HepG2 (cell line): Measurements from ENCODE around the gene SPAG8.

Experiments
- CHD4 ChIP-seq: fragments of 200-600 bp; sonication (generic); IDR thresholded peaks from 2 replicates; pipeline ENCODE4 v1.7.0; 2017; ENCODE audit warnings: mild to moderate bottlenecking, low read length, borderline replicate concordance
- ESRRA ChIP-seq: sonication (generic); formaldehyde crosslinking; IDR thresholded peaks from 2 replicates; pipeline ENCODE4 v1.5.1; 2020; ENCODE audit warnings: mild to moderate bottlenecking, low read depth, missing genetic modification reagents
- FOXJ3 ChIP-seq: sonication (generic); formaldehyde crosslinking; IDR thresholded peaks from 2 replicates; pipeline ENCODE4 v1.4.0; 2020; ENCODE audit warnings: missing genetic modification reagents, mild to moderate bottlenecking, borderline replicate concordance
- MAZ ChIP-seq, 2 experiments: sonication (generic) in 1 of 2; formaldehyde crosslinking in 1 of 2; IDR thresholded peaks; 2 replicates each; pipeline versions ENCODE4 v1.5.0 to v1.6.1; 2012 to 2020; ENCODE audit warnings: low read depth in 2 of 2, mild to moderate bottlenecking in 2 of 2, borderline replicate concordance in 1 of 2, improper control_type of control experiment in 1 of 2, low read length in 1 of 2, missing genetic modification reagents in 1 of 2, moderate library complexity in 1 of 2
- SIN3A ChIP-seq: IDR thresholded peaks from 2 replicates; pipeline ENCODE4 v1.6.1; 2011; ENCODE audit warnings: low read depth, mild to moderate bottlenecking, control low read depth, low read length, borderline replicate concordance
- TAF1 ChIP-seq: sonication (generic); formaldehyde crosslinking; IDR thresholded peaks from 2 replicates; pipeline ENCODE4 v1.4.0; 2020; ENCODE audit warnings: missing genetic modification reagents
- ZNF24 ChIP-seq: fragments of 450-650 bp; IDR thresholded peaks from 2 replicates; pipeline ENCODE4 v1.6.1; 2017; ENCODE audit warnings: antibody characterized with exemption, mild to moderate bottlenecking
- ZNF816 ChIP-seq: sonication (generic); formaldehyde crosslinking; IDR thresholded peaks from 2 replicates; pipeline ENCODE4 v1.8.0; 2022; ENCODE audit warnings: missing genetic modification reagents, mild to moderate bottlenecking, borderline replicate concordance
- ZNF891 ChIP-seq: sonication (generic); formaldehyde crosslinking; IDR thresholded peaks from 2 replicates; pipeline ENCODE4 v1.5.0; 2020; ENCODE audit warnings: mild to moderate bottlenecking, missing genetic modification reagents
- TF ChIP-seq, protein P1 (sequence below): sonication (generic); formaldehyde crosslinking; IDR thresholded peaks from 2 replicates; pipeline ENCODE4 v1.5.0; 2020; ENCODE audit warnings: missing genetic modification reagents
- TF ChIP-seq, protein P2 (sequence below): sonication (generic); formaldehyde crosslinking; IDR thresholded peaks from 2 replicates; pipeline ENCODE4 v1.4.0; 2020; ENCODE audit warnings: low read depth, missing genetic modification reagents
- TF ChIP-seq, protein P3 (sequence below): sonication (generic); formaldehyde crosslinking; IDR thresholded peaks from 2 replicates; pipeline ENCODE4 v1.5.0; 2020; ENCODE audit warnings: mild to moderate bottlenecking, missing genetic modification reagents, moderate library complexity

DNA sequence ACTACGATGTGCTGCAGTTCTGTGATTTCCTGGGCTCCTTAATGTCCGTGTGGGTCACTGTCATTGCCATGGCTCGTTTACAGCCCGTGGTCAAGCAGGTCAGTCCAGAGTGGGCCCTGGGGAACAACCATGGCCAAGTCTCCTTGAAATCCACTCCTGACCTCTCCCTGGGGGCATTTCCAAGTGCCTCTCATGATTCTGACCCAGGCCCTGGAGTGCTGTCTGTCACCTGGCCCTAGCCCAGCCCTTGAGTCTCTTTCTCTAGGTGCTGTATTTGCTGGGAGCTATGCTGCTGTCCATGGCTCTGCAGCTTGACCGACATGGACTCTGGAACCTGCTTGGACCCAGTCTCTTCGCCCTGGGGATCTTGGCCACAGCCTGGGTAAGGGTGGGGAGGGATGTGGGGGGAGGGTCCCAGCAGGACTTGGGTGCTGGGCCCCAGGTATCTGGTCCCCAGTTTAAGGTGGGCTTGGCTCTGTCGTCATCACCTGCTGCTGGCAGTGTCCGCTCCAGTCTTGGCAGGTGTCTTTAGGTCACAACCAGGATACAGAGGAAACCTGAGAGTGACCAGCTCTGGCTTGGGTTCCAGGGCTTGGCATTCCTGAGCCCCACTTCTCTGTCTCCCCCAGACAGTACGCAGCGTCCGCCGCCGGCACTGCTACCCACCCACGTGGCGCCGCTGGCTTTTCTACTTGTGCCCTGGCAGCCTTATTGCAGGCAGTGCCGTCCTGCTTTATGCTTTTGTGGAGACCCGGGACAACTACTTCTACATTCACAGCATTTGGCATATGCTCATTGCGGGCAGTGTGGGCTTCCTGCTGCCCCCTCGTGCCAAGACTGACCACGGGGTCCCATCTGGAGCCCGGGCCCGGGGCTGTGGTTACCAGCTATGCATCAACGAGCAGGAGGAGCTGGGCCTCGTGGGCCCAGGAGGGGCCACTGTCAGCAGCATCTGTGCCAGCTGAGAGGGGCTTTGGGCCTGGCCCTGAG lies 41.1 kb upstream of the SPAG8 start:
- TF ChIP-seq TAF1 (CRISPR knock-in tag) (no peak), CHD4 (no peak), ZNF891 (no peak), ZNF24 (no peak), ZNF816 (CRISPR knock-in tag) (no peak), SIN3A (no peak), ESRRA (CRISPR knock-in tag) (no peak), MAZ (IDR thresholded peaks at IDR 0.05; ENCODE audit: borderline replicate concordance, low read depth, low read length) (no peak), MAZ (CRISPR knock-in tag; IDR thresholded peaks at IDR 0.05; ENCODE audit: low read depth) (no peak), FOXJ3 (CRISPR knock-in tag) (no peak)
- TF ChIP-seq, protein P1, sequence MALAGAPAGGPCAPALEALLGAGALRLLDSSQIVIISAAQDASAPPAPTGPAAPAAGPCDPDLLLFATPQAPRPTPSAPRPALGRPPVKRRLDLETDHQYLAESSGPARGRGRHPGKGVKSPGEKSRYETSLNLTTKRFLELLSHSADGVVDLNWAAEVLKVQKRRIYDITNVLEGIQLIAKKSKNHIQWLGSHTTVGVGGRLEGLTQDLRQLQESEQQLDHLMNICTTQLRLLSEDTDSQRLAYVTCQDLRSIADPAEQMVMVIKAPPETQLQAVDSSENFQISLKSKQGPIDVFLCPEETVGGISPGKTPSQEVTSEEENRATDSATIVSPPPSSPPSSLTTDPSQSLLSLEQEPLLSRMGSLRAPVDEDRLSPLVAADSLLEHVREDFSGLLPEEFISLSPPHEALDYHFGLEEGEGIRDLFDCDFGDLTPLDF (CRISPR knock-in tag), result no peak
- TF ChIP-seq, protein P2, sequence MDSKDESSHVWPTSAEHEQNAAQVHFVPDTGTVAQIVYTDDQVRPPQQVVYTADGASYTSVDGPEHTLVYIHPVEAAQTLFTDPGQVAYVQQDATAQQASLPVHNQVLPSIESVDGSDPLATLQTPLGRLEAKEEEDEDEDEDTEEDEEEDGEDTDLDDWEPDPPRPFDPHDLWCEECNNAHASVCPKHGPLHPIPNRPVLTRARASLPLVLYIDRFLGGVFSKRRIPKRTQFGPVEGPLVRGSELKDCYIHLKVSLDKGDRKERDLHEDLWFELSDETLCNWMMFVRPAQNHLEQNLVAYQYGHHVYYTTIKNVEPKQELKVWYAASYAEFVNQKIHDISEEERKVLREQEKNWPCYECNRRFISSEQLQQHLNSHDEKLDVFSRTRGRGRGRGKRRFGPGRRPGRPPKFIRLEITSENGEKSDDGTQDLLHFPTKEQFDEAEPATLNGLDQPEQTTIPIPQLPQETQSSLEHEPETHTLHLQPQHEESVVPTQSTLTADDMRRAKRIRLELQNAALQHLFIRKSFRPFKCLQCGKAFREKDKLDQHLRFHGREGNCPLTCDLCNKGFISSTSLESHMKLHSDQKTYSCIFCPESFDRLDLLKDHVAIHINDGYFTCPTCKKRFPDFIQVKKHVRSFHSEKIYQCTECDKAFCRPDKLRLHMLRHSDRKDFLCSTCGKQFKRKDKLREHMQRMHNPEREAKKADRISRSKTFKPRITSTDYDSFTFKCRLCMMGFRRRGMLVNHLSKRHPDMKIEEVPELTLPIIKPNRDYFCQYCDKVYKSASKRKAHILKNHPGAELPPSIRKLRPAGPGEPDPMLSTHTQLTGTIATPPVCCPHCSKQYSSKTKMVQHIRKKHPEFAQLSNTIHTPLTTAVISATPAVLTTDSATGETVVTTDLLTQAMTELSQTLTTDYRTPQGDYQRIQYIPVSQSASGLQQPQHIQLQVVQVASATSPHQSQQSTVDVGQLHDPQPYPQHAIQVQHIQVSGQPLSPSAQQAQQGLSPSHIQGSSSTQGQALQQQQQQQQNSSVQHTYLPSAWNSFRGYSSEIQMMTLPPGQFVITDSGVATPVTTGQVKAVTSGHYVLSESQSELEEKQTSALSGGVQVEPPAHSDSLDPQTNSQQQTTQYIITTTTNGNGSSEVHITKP (CRISPR knock-in tag), result no peak
- TF ChIP-seq, protein P3, sequence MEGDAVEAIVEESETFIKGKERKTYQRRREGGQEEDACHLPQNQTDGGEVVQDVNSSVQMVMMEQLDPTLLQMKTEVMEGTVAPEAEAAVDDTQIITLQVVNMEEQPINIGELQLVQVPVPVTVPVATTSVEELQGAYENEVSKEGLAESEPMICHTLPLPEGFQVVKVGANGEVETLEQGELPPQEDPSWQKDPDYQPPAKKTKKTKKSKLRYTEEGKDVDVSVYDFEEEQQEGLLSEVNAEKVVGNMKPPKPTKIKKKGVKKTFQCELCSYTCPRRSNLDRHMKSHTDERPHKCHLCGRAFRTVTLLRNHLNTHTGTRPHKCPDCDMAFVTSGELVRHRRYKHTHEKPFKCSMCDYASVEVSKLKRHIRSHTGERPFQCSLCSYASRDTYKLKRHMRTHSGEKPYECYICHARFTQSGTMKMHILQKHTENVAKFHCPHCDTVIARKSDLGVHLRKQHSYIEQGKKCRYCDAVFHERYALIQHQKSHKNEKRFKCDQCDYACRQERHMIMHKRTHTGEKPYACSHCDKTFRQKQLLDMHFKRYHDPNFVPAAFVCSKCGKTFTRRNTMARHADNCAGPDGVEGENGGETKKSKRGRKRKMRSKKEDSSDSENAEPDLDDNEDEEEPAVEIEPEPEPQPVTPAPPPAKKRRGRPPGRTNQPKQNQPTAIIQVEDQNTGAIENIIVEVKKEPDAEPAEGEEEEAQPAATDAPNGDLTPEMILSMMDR (CRISPR knock-in tag), result no peak
